Naive thymus-derived CD4-positive, alpha-beta T cell (primary cell): ENCODE measurements around the gene EPS8. TPM values are rescaled to one million over a fixed set of nuclear protein-coding genes. Genes with fewer than 3 reads are reported as not detected.
"Not testable (repeated sequence)": the region's sequence is repeated elsewhere in the genome, so short reads cannot be mapped to it uniquely, and the experiment has no call there.

Experiments
- ATAC-seq: fragments of 150-1000 bp; cut with Tn5 transposase; 2 replicates; pipeline ENCODE4 v1.10.0; 2021; ENCODE audit warnings: mild to moderate bottlenecking, moderate library complexity
- CTCF ChIA-PET: fragments of 350-600 bp; sonication (Branson Sonifier 250); formaldehyde crosslinking; loops from one replicate; lab custom pipeline; 2021; ENCODE audit warnings: antibody characterized with exemption; lab: Charles Lee
- POLR2A ChIA-PET: fragments of 350-600 bp; sonication (Branson Sonifier 250); formaldehyde crosslinking; loops from one replicate; lab custom pipeline; 2021; ENCODE audit warnings: antibody characterized with exemption, inconsistent platforms; lab: Charles Lee
- DNase-seq, 9 donors: peaks; one replicate each; pipeline versions ENCODE4 v3.0.0 to v3.0.0-alpha.2; 2020 to 2022; ENCODE audit warnings: mixed read lengths in 1 of 9
- H3K27ac ChIP-seq: one replicate; pipeline ENCODE4 v1.7.0; 2013; ENCODE audit warnings: mild to moderate bottlenecking, low read depth, low read length, moderate library complexity
- H3K27me3 ChIP-seq, 2 donors: one replicate each; pipeline ENCODE4 v1.7.0; 2013; ENCODE audit warnings: low read length in 2 of 2, mild to moderate bottlenecking in 2 of 2, moderate library complexity in 2 of 2; ENCODE audit not compliant: control insufficient read depth in 2 of 2, insufficient read depth in 2 of 2
- H3K36me3 ChIP-seq, 3 experiments: 1 replicate in 2 of 3; 2 replicates in 1 of 3; pipeline ENCODE4 v1.7.0; 2013; ENCODE audit warnings: low read length in 3 of 3, mild to moderate bottlenecking in 3 of 3, moderate library complexity in 1 of 3; ENCODE audit not compliant: insufficient read depth in 3 of 3, control insufficient read depth in 2 of 3
- H3K4me1 ChIP-seq, 2 donors: one replicate each; pipeline ENCODE4 v1.7.0; 2013; ENCODE audit warnings: low read length in 2 of 2, mild to moderate bottlenecking in 2 of 2, moderate library complexity in 1 of 2; ENCODE audit not compliant: control insufficient read depth in 2 of 2, insufficient read depth in 2 of 2
- H3K4me3 ChIP-seq: 2 replicates; pipeline ENCODE4 v1.7.0; 2013; ENCODE audit warnings: mild to moderate bottlenecking, low read length
- H3K9me3 ChIP-seq, 3 experiments: 1 replicate in 2 of 3; 2 replicates in 1 of 3; pipeline ENCODE4 v1.7.0; 2013; ENCODE audit warnings: low read length in 3 of 3; ENCODE audit not compliant: control insufficient read depth in 2 of 3
- H3K27ac Mint-ChIP-seq, 9 donors: one replicate each; pipeline ENCODE4 v1.8.0; 2020 to 2022; ENCODE audit warnings: mixed read lengths in 9 of 9, mild to moderate bottlenecking in 8 of 9, moderate library complexity in 5 of 9, inconsistent platforms in 2 of 9
- H3K27me3 Mint-ChIP-seq, 5 donors: one replicate each; pipeline ENCODE4 v1.8.0; 2021 to 2022; ENCODE audit warnings: mixed read lengths in 5 of 5, mild to moderate bottlenecking in 1 of 5
- H3K36me3 Mint-ChIP-seq, 5 donors: one replicate each; pipeline ENCODE4 v1.8.0; 2020 to 2022; ENCODE audit warnings: mixed read lengths in 5 of 5, mild to moderate bottlenecking in 3 of 5, inconsistent platforms in 1 of 5
- H3K4me1 Mint-ChIP-seq, 7 donors: one replicate each; pipeline ENCODE4 v1.8.0; 2020 to 2022; ENCODE audit warnings: mixed read lengths in 7 of 7, mild to moderate bottlenecking in 3 of 7, inconsistent platforms in 1 of 7
- H3K4me3 Mint-ChIP-seq, 10 donors: one replicate each; pipeline ENCODE4 v1.8.0; 2020 to 2022; ENCODE audit warnings: mild to moderate bottlenecking in 10 of 10, mixed read lengths in 10 of 10, moderate library complexity in 6 of 10, inconsistent platforms in 2 of 10
- H3K9me3 Mint-ChIP-seq, 11 donors: one replicate each; pipeline ENCODE4 v1.8.0; 2020 to 2022; ENCODE audit warnings: mixed read lengths in 11 of 11, mild to moderate bottlenecking in 4 of 11, inconsistent platforms in 1 of 11, moderate library complexity in 1 of 11
- intact Hi-C, 2 donors: fragments of 100-400 bp; cut with micrococcal nuclease; formaldehyde crosslinking; loops; one replicate each; pipeline ENCODE4 v1.15.1; 2023
- polyA plus RNA-seq, 2 donors: library from polyadenylated mRNA; unstranded; fragments of 300-500 nt; fragmentation: Illumina TruSeq; gene quantifications; one replicate each; pipeline ENCODE4 v1.2.3, GENCODE V29; 2021
- total RNA-seq, 6 experiments: library from RNA in 5 of 6; stranded (reverse) in 5 of 6; gene quantifications; 1 replicate in 5 of 6; 2 replicates in 1 of 6; pipeline ENCODE4 v1.2.3 and lab custom pipeline; 2021 to 2026

Gene EPS8
- total and polyA plus RNA-seq, 7 experiments from 2014 or later, result 1.9 to 3.1 (median 2.5) TPM

- H3K4me1 Mint-ChIP-seq, result peaks cover 0 to 4% (median 0%) of the 10 kb centered on the region in 7 donors
- POLR2A ChIA-PET, result no interaction called here
- no peak for ATAC-seq
- Histone ChIP-seq H3K27ac (no peak overlapping the region), H3K9me3 (no peaks in the 10 kb centered on the region), H3K36me3 (no peaks in the 10 kb centered on the region), H3K27me3 (no peaks in the 10 kb centered on the region), H3K4me1 (no peaks in the 10 kb centered on the region), H3K4me3 (no peak overlapping the region)
- peaks cover 0 to 6% (median 0%) of the 10 kb centered on the region in 5 donors for H3K27me3 Mint-ChIP-seq
- H3K36me3 Mint-ChIP-seq, result no peaks in the 10 kb centered on the region
- CTCF ChIA-PET, result no interaction called here
- intact Hi-C loops, result no loop called here
- no peak overlapping the region for H3K4me3 Mint-ChIP-seq
- DNase-seq, result no peak
- H3K9me3 Mint-ChIP-seq, result no peaks in the 10 kb centered on the region
- H3K27ac Mint-ChIP-seq, result no peak overlapping the region
Measured at GRCh38 chr12:15629108-15629507, 160.1 kb downstream of the EPS8 start.

DNA sequence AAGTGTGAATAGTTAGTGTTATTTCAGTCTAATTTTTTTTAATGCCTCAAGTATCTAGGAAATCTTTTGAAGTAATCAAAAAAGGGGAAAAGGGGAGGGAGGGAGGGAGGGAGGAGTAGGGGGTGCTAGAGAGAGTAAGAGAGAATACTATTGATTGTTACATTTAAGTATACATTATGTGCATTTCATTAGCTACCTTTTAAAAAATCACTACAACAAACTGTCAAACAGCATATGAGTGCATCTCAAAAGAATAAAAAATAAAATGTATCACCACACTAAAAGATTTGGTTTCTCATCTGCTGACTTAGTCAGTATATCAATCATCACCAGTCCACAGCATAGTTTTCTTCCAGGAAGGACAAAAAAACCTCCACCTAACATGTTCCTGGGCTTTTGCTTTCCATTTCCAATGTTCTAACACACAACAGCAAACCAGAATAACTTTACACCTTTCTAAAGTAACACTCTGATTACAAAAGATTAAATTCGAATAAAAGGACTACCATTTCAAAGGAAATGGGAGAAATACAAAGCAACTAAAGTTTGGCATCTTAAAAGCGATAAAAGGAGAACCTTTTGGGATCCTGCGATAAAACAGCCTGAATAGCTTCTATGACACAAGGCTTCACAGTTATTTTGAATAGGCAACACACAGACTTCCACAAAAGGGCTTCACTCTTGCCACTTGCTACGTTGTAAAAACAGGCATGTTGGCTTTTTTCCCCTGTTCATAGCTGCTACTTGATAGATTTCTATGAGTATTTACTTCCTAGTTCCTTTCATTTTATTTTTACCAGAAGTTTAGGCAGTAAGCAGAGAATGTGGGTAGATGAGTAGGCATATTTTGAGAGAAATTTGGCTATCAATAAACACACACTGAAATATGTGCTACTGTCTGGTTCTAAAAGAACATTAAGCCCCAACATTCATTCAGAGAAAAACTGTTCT, 160.9 kb downstream of the EPS8 start:
- POLR2A ChIA-PET, result no interaction called here
- no peak for ATAC-seq
- Histone ChIP-seq H3K27ac (no peak overlapping the region), H3K9me3 (no peaks in the 10 kb centered on the region), H3K4me3 (no peak overlapping the region), H3K36me3 (no peaks in the 10 kb centered on the region), H3K4me1 (no peaks in the 10 kb centered on the region), H3K27me3 (no peaks in the 10 kb centered on the region)
- CTCF ChIA-PET, result no interaction called here
- intact Hi-C loops, result no loop called here
- no peaks in the 10 kb centered on the region for H3K36me3 Mint-ChIP-seq
- no peak overlapping the region for H3K4me3 Mint-ChIP-seq
- H3K9me3 Mint-ChIP-seq, result no peaks in the 10 kb centered on the region
- no peak overlapping the region for H3K27ac Mint-ChIP-seq
- peaks cover 0 to 4% (median 0%) of the 10 kb centered on the region in 7 donors for H3K4me1 Mint-ChIP-seq
- peaks cover 0 to 6% (median 0%) of the 10 kb centered on the region in 5 donors for H3K27me3 Mint-ChIP-seq
- no peak for DNase-seq

GRCh38 chr12:15625075-15625474, 164.1 kb downstream of the EPS8 start:
- Mint-ChIP-seq H3K4me1 (peaks cover 0 to 4% (median 0%) of the 10 kb centered on the region in 7 donors), H3K9me3 (no peaks in the 10 kb centered on the region), H3K4me3 (no peak overlapping the region), H3K27me3 (peaks cover 0 to 9% (median 0%) of the 10 kb centered on the region in 5 donors), H3K27ac (no peak overlapping the region), H3K36me3 (peaks cover 0 to 3% (median 0%) of the 10 kb centered on the region in 5 donors)
- DNase-seq (no peak), ATAC-seq (no peak)
- no peaks in the 10 kb centered on the region for H3K4me1 ChIP-seq
- POLR2A ChIA-PET, result no interaction called here
- H3K9me3 ChIP-seq, result no peaks in the 10 kb centered on the region
- H3K27ac ChIP-seq, result no peak overlapping the region
- no peak overlapping the region for H3K4me3 ChIP-seq
- CTCF ChIA-PET, result no interaction called here
- H3K36me3 ChIP-seq, result no peaks in the 10 kb centered on the region
- intact Hi-C loops, result no loop called here
- H3K27me3 ChIP-seq, result no peaks in the 10 kb centered on the region

- H3K27ac ChIP-seq, result no peak overlapping the region
- DNase-seq, result no peak
- Mint-ChIP-seq H3K36me3 (peaks cover 0 to 8% (median 0%) of the 10 kb centered on the region in 5 donors), H3K27ac (no peak overlapping the region), H3K27me3 (peaks cover 6 to 16% (median 11%) of the 10 kb centered on the region in 5 donors), H3K9me3 (peaks cover 0 to 16% (median 5%) of the 10 kb centered on the region in 11 donors), H3K4me3 (no peak overlapping the region), H3K4me1 (no peaks in the 10 kb centered on the region)
- no peak for ATAC-seq
- H3K4me1 ChIP-seq, result no peaks in the 10 kb centered on the region
- POLR2A ChIA-PET, result no interaction called here
- CTCF ChIA-PET, result no interaction called here
- intact Hi-C loops, result no loop called here
- no peaks in the 10 kb centered on the region for H3K27me3 ChIP-seq
- H3K4me3 ChIP-seq, result no peak overlapping the region
- no peaks in the 10 kb centered on the region for H3K9me3 ChIP-seq
- H3K36me3 ChIP-seq, result no peaks in the 10 kb centered on the region
Measured at GRCh38 chr12:15620741-15621539, 168.2 kb downstream of the EPS8 start.

- H3K4me3 Mint-ChIP-seq, H3K4me3 ChIP-seq, H3K27me3 ChIP-seq, H3K27ac ChIP-seq, DNase-seq, H3K9me3 ChIP-seq, H3K4me1 Mint-ChIP-seq, ATAC-seq, H3K27ac Mint-ChIP-seq, POLR2A ChIA-PET, H3K36me3 ChIP-seq, CTCF ChIA-PET, H3K4me1 ChIP-seq, intact Hi-C loops: not testable (repeated sequence)
- peaks cover 0 to 12% (median 0%) of the 10 kb centered on the region in 5 donors for H3K36me3 Mint-ChIP-seq
- H3K27me3 Mint-ChIP-seq, result peaks cover 6 to 31% (median 11%) of the 10 kb centered on the region in 5 donors
- peaks cover 0 to 42% (median 7%) of the 10 kb centered on the region in 11 donors for H3K9me3 Mint-ChIP-seq
Measured at GRCh38 chr12:15616495-15616894, 172.7 kb downstream of the EPS8 start.

DNA sequence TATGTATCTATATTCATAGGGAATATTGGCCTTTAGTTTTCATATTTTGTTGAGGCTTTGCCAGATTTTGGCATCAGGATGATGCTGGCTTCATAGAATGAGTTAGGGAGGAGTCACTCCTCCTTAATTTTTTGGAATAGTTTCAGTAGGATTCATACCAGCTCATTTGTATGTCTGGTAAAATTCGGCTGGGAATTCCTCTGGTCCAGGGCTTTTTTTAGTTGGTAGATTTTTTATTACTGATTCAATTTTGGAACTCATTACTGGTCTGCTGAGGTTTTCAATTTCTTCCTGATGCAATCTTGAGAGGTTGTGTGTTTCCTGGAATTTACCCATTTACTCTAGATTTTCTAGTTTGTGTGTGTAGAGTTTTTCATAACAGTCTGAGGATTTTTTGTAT, 175.2 kb downstream of the EPS8 start:
- Mint-ChIP-seq H3K4me1 (no peaks in the 10 kb centered on the region), H3K27me3 (peaks cover 5 to 26% (median 8%) of the 10 kb centered on the region in 5 donors), H3K9me3 (peaks cover 0 to 42% (median 7%) of the 10 kb centered on the region in 11 donors), H3K27ac (no peak overlapping the region), H3K4me3 (no peak overlapping the region), H3K36me3 (peaks cover 0 to 8% (median 0%) of the 10 kb centered on the region in 5 donors)
- intact Hi-C loops, result no loop called here
- POLR2A ChIA-PET, result no interaction called here
- Histone ChIP-seq H3K36me3 (no peaks in the 10 kb centered on the region), H3K27me3 (no peaks in the 10 kb centered on the region), H3K27ac (no peak overlapping the region), H3K9me3 (no peaks in the 10 kb centered on the region), H3K4me1 (no peaks in the 10 kb centered on the region), H3K4me3 (no peak overlapping the region)
- CTCF ChIA-PET, result no interaction called here
- no peak for ATAC-seq
- no peak for DNase-seq
